ENCODE results near the gene P3H1. TPM values are rescaled to one million over a fixed set of nuclear protein-coding genes. Genes with fewer than 3 reads are reported as not detected.

The P3H1 gene
- total RNA-seq, 1 donor from 2014 or later: 221 TPM

- TF ChIP-seq CTCF (IDR thresholded peaks at IDR 0.05): no peak
- H3K36me3 Mint-ChIP-seq (ENCODE audit: unreplicated experiment): peaks cover 14% of the 10 kb centered on the region
- DNase-seq (ENCODE audit: extremely low spot score, unreplicated experiment): no peak
- H3K4me3 Mint-ChIP-seq (ENCODE audit: unreplicated experiment): no peak overlapping the region
- peaks cover 19% of the 10 kb centered on the region for H3K4me1 Mint-ChIP-seq (ENCODE audit: unreplicated experiment)
- peak overlapping the region; percentile 36 for H3K27ac Mint-ChIP-seq (ENCODE audit: unreplicated experiment)
- H3K9me3 Mint-ChIP-seq (ENCODE audit: unreplicated experiment): no peaks in the 10 kb centered on the region
- H3K27me3 Mint-ChIP-seq (ENCODE audit: unreplicated experiment): no peaks in the 10 kb centered on the region
These were observed 24.1 kb downstream of the P3H1 start for GRCh38 chr1:42742617-42743316.

GRCh38 chr1:42742141-42742540, 24.7 kb downstream of the P3H1 start:
- Mint-ChIP-seq H3K4me1 (ENCODE audit: unreplicated experiment) (peaks cover 20% of the 10 kb centered on the region), H3K9me3 (ENCODE audit: unreplicated experiment) (no peaks in the 10 kb centered on the region), H3K4me3 (ENCODE audit: unreplicated experiment) (no peak overlapping the region), H3K27ac (ENCODE audit: unreplicated experiment) (no peak overlapping the region), H3K27me3 (ENCODE audit: unreplicated experiment) (no peaks in the 10 kb centered on the region), H3K36me3 (ENCODE audit: unreplicated experiment) (peaks cover 13% of the 10 kb centered on the region)
- TF ChIP-seq CTCF (IDR thresholded peaks at IDR 0.05): no peak
- DNase-seq (ENCODE audit: extremely low spot score, unreplicated experiment): no peak

GRCh38 chr1:42741706-42742105, 25.1 kb downstream of the P3H1 start:
- no peak for TF ChIP-seq CTCF (IDR thresholded peaks at IDR 0.05)
- peaks cover 21% of the 10 kb centered on the region for H3K4me1 Mint-ChIP-seq (ENCODE audit: unreplicated experiment)
- no peak overlapping the region for H3K27ac Mint-ChIP-seq (ENCODE audit: unreplicated experiment)
- no peak for DNase-seq (ENCODE audit: extremely low spot score, unreplicated experiment)
- H3K36me3 Mint-ChIP-seq (ENCODE audit: unreplicated experiment): peaks cover 9% of the 10 kb centered on the region
- H3K9me3 Mint-ChIP-seq (ENCODE audit: unreplicated experiment): no peaks in the 10 kb centered on the region
- H3K4me3 Mint-ChIP-seq (ENCODE audit: unreplicated experiment): no peak overlapping the region
- H3K27me3 Mint-ChIP-seq (ENCODE audit: unreplicated experiment): no peaks in the 10 kb centered on the region

GRCh38 chr1:42740851-42741580, 25.8 kb downstream of the P3H1 start:
- H3K27me3 Mint-ChIP-seq (ENCODE audit: unreplicated experiment): no peaks in the 10 kb centered on the region
- peaks cover 3% of the 10 kb centered on the region for H3K36me3 Mint-ChIP-seq (ENCODE audit: unreplicated experiment)
- H3K4me3 Mint-ChIP-seq (ENCODE audit: unreplicated experiment): no peak overlapping the region
- H3K9me3 Mint-ChIP-seq (ENCODE audit: unreplicated experiment): no peaks in the 10 kb centered on the region
- DNase-seq (ENCODE audit: extremely low spot score, unreplicated experiment): no peak
- no peak overlapping the region for H3K27ac Mint-ChIP-seq (ENCODE audit: unreplicated experiment)
- TF ChIP-seq CTCF (IDR thresholded peaks at IDR 0.05): no peak
- peaks cover 21% of the 10 kb centered on the region for H3K4me1 Mint-ChIP-seq (ENCODE audit: unreplicated experiment)

Data from osteocyte (in vitro differentiated cells).